Muscle of arm (tissue), 12 donors: Measurements from ENCODE around the gene SYNE1. TPM values are rescaled to one million over a fixed set of nuclear protein-coding genes. Genes with fewer than 3 reads are reported as not detected.
"Not testable (repeated sequence)": the region's sequence is repeated elsewhere in the genome, so short reads cannot be mapped to it uniquely, and the experiment has no call there.

ENCODE experiments used
- DNase-seq: peaks from one replicate; pipeline ENCODE4 v3.0.0-alpha.2; 2013
- polyA plus RNA-seq, 12 donors: library from polyadenylated mRNA; unstranded; fragments of 120-200 nt; gene quantifications; one replicate each; pipeline ENCODE4 v1.2.1, GENCODE V29; 2013; ENCODE audit not compliant: insufficient read length in 12 of 12

Gene SYNE1
- polyA plus RNA-seq, 12 donors: 56.3 to 139 (median 100) TPM; not detected in 1

DNA sequence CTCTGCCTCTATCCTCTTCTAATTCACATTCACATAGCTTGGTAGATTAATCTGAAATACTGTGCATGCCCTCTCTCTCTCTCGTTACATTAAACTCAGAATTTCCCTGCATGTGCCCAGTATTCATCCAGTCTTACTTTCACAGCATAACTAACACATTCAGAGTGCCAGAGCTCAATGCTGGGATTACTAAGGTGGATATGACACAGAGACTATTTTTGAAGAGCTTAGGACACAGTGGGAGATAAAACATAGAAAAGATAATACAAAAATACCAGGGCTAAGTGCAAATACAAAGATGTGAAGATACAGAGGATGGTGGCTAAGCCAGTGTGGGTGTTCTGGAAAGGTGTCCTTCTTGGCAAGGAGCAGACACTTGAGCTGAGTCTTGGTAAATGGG is 6.3 kb downstream of the SYNE1 start:
- no peak for DNase-seq

DNA sequence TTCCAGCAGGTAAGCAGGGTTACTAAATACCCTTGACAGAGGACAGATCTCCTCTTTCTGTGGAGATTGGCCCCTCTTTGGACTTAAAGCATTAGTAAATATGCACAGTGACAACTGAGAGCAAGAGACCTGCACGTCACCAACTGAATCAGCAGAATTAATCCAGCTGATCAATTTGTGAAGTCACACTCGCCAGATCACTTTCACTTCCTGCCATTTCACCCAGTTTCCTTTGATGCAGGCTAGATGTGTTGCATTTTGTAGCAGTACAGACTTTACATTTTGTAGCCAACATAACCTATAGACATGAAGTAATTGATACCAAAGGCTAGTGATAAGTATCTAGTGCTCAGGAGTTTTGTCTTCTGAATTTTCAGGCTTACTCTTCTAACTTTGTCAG is 11.9 kb downstream of the SYNE1 start:
- no peak for DNase-seq

DNA sequence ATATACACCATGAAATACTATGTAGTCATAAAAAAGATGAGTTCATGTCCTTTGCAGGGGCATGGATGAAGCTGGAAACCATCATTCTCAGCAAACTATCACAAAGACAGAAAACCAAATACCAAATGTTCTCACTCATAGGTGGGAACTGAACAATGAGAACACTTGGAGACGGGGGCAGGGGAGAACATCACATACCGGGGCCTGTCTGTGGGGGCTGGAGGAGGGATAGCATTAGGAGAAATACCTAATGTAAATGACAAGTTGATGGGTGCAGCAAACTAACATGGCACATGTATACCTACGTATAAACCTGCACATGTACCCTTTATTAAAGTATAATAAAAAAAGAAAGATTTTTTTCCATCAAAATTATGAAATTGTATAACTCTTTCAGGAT is 22.4 kb downstream of the SYNE1 start:
- DNase-seq: not testable (repeated sequence)

DNA sequence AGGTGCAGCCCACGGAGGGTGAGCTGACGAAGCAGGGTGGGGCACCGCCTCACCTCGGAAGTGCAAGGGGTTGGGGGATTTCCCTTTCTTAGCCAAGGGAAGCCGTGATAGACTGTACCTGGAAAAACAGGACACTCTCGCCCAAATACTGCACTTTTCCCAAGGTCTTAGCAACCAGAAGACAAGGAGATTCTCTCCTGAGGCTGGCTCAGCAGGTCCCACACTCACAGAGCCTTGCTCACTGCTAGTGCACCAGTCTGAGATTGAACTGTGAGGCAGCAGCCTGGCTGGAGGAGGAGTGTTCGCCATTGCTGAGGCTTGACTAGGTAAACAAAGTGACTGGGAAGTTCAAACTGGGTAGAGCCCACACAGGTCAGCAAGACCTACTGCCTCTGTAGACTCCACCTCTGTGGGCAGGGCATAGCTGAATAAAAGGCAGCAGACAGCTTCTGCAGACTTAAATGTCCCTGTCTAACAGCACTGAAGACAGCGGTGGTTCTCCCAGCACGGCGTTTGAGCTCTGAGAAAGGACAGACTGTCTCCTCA is 28.0 kb downstream of the SYNE1 start:
- DNase-seq: no peak

DNA sequence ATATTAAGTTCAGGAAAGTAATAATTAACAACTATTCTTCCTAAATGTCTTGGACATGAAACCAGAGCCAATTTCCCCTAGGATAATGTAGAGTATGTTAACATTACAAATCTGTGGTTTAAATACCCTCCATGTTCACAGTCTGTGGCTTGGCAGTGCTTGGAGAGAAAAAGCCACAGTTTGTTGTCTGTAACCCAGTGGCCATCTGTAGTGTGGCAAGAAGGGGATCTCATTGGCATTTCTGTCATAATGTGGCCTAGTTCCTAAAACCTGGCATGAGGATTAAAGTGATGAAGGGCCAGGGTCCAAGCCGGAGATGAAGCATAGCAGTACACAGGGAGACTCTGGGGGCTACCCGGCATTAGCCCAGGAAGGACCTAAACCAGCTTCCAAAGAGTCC is 31.2 kb downstream of the SYNE1 start:
- no peak for DNase-seq

DNA sequence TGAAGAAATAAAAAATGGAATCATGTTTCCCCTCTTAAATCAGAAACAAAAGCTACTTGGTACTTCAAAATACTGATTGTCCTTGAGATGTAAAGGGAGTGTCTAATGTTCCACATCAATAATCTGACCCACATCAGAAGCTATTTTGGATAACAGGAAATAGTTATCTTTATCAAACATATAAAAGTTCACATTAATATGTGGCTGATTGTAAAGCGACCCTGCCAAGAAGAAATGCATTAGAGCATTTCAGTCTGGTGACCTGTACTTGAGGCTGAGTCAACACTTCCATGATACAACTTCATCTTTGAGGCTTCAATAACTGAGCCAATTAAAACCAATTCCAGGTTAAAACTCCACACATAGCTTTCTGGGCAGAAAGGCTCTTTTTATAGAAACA is 31.8 kb downstream of the SYNE1 start:
- DNase-seq: no peak

DNA sequence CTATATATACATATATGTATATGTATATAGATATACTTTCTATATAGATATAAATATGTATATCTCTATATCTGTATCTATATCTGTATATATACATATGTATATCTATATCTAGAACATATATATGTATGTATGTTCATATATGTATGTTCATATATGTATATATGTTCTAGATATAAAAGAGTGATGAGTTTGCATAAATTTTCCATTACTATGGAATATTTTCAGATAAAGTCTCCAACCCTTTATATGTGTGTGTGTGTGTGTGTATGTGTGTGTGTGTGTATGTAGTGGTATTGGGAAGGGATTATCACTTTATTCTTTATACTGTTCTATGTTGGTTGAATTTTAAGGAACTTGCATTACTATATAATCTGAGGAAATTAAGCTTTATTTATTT is 33.3 kb downstream of the SYNE1 start:
- no peak for DNase-seq

DNA sequence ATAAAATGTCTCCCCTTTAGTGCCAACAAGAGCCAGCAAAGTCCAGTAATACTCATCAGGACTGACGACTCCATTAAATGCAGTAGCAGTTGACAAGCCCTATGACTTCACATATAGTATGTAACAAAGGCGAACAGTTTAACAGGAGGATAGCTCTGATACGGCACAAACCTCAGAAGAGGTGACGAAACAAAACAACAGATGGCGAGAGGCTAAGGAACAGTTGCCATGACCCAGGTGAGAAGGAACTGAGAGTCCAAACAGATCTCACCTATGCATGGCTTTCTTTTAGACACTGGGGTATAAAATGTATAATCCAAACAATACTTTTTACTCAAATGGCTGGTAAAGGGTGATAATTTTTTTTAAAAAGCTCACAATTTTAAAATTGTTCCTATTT is 37.1 kb downstream of the SYNE1 start:
- no peak for DNase-seq

DNA sequence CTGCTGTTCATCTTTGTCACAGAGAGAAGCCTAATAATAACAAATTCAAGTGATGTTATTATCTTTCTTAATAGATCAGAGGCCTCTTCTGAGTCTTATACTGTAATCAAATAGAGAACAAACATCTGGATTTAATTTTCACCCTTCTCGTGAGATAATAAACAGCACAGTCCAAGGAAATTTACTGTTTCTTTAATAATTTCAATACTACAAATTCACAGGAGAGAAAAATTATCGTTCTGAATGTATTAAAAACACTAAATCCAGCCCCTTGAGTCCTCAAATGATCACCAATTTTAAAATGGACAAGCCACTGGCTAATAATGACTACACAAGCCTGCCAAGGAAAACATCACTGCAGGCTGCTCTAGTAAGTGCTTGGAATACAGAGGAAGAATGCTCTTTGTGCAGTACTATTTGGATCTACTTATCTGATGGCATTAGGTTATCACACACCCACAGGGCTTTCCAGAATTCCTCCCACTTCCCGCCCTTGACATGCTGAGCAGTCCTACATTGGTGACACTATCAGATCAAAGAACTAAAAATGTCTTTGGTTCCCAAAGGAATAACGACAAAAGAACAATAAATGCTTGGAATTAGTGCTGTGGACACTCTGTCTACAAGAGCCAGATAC is 38.1 kb downstream of the SYNE1 start:
- no peak for DNase-seq

DNA sequence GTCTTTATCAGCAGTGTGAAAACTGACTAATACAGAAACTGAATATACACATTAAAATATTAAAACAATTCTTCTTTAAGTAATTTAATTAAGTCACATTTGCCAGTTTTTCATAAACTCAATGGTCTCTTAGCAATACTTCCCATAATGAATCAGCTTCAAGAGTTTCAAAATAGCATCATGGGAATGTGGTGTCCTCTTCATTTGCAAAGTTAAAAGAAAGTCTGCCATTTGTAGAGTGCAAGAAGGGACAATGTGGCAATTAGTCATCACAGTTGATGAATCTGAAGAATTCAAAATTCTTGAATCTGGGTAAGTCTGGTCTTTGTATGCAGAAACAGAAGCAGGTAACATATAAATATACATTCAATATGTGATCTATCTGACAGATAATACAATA is 38.7 kb downstream of the SYNE1 start:
- DNase-seq: no peak

DNA sequence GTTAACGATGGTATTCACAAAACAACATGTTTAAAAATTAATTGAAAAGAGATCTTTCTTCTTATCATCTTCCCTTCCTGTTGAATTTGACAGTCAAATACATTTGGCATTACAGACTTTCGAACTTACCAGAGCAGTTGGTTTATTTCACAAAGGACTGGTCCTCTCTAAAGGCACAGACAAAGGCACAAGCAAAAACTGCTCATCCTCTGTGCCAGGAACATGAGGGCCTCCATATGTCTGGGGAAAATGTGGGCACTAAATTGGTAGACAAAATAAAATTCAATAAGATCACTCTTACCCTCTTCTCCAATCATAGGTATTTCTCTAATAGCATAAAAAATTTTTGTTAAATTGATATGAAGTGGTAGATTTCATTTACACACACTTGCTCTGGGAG is 40.4 kb downstream of the SYNE1 start:
- no peak for DNase-seq

DNA sequence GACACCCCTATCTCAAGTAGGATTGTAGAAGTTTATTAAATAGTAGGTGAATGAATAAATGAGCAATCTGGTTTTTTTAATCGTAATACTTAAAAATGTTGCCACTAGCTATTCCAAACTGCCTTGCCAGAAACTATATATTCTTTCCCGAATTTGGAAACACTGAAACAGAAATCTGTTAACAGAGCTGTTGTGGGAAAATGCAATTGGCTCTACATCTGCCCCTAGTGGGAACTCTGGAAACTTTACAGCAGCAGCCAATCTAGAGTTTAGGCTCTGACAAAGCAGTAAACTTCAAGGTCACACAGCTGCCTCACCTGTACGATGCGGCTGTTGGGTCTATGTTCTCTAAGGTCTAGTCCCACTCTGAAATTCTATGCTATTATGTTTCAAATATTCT is 41.7 kb downstream of the SYNE1 start:
- peak; percentile 45 for DNase-seq

DNA sequence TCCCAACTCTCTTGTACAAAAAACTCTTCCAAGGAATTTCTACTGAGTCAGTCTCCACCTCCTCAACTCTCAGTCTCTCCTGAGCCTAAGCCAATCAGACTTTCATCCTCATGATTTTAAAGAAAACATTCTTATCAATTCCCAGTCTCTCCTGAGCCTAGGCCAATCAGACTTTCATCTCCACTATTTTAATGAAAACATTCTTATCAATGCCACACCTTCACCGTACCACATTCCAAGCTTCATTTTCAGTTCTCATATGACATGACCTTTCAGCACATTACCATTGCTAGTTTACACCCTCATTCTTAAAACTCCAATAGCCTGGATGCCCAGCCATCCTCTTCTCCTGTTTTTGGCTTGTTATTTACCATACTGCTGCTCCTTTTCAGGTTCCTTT is 42.5 kb downstream of the SYNE1 start:
- DNase-seq: no peak

DNA sequence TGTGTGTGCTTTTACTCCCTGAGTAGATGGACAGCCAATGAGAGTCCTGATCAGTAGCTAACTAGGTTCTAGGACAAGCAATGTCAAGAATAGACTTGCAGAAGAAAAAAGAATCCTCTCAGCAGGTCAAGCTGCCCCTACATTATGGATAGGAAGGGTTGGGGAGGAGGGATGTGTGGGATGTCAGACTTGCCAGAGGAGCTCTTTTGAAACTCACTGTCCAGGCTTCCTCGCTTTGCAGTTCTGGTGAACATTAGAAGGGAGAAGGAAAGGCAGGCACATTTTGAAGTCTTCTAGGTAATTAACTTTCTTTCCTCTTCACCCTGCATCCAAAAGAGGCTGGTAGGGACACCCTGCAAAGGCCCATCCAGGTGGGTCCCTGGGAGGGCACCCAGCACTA is 48.7 kb downstream of the SYNE1 start:
- DNase-seq: no peak

DNA sequence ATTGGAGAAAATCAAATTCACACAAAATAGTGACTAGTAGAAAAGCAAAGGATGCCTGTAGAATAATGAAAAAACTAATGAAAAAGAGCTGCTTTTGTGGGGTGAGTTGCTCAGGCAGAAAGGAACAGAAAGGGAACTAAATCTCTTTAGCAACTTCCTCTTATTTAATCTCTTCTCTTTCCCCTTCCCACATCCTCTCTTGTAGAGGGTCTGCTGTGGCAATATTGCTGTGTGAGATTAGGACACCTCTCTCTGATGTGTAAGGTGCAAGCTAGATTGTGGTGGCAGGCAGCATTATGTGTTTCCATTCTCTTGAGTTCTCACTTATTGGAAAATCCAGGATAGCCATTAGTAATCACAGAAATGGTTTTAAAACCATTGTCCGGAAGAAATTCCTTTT is 49.7 kb downstream of the SYNE1 start:
- no peak for DNase-seq

DNA sequence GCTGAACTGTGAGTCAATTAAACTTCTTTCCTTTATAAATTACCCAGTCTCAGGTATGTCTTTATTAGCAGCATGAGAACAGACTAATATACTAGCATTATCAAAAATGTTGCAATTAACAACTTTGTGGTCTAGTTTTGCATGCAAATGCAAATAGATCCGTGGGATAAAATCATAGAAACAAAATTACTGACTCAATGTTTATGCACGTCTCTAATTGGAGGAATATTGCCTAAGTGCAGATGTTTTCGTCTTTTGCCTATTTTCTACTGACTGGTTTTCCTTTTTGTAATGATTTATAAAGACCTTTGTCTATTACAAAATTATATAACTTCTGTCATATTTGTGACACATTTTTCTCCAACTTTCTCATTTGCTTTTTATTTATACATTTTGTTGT is 51.9 kb downstream of the SYNE1 start:
- no peak for DNase-seq

DNA sequence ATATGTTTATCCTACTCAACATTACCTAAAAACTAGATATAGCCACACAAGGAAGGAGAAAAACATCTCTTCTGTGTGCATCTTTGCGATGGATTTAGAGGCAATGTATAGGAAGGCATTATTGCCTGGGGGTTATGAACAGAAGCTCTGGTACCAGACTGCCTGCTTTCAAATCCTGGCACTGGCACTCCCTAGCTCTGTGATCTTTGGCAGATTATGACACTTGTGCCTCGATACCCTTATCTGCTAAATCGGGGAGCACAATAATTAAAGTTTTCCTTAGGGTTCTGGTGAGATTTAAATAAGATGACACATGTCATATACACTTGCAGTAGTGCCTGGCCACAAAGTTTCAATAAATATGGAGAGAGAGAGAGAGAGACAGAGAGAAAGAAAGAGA is 53.3 kb downstream of the SYNE1 start:
- DNase-seq: no peak

DNA sequence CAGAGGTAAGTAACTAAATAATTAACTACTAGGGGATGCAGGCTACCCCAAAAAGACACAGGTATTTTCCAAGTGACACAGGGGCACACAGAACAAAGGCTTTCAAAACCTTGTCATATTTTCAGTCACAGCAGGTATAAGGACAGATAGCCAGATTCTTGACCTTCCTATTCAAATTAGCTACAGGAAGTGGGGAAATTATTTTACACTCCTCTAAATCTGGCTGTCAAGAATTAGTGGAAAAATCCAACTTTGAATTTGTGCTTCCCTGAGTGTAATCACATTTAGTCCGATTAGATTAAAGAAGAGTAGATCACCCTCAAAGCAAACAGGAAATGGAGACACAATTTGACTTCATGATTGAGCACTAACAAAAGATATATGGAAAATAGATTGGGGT is 60.6 kb downstream of the SYNE1 start:
- no peak for DNase-seq

DNA sequence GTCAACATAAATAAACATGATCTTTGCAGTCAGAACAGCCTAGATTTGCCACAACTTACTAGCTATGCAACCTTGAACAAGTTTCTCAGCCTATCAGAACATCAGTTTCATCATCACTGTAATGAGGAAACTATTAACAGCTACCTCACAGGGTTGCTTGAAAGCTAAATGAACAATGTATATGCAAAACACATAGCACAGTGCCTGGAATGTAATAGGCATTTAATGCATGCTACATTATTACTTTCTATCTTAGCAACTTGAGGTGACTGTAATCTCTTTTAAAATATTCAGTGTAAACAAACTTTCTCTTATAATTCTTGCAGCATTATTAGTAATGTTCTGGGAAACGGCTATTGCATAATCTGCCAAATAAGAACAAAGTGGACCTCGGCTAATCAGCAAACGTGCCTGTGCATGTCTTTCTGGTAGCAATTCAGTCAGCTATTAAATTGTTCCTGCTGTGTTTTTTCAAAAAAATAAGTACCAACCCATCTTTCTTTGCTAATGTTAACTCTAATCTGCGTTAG is 61.5 kb downstream of the SYNE1 start:
- no peak for DNase-seq

DNA sequence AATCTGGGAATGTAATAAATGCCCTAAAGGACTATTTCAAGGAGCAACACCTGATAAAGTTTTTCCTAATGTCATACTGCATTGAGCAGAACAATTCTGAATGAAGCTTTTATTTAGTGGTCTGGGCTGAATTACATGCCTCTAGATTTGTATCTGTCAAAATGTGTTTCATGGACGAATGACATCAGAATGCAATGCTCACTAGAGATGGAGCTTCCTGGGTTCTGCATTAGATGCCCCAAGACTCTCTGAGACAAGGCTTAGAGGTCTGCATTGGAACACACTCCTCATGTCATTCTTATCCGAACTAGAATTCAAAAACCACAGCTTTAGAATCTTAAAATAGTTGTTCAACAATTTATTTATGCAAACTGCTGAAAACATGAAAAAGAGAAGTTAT is 62.0 kb downstream of the SYNE1 start:
- DNase-seq: no peak

DNA sequence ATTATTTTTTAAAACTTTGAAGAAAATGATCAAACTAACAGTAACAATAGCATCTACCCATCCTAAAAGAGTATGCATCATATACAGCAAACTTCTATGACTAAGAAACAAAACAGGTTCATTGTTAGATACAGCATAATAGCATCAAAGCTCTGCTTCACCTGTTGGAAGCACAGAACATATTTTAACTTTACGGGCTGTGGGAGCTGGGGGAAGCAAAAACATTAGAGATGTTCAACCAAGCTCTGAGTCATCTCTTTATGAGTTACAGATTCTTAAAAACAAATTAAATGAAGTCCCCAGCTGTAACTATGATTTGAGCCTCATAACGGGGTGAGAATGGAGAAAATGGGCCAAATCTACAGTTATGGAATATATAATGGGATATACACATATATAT is 63.4 kb downstream of the SYNE1 start:
- DNase-seq: no peak

DNA sequence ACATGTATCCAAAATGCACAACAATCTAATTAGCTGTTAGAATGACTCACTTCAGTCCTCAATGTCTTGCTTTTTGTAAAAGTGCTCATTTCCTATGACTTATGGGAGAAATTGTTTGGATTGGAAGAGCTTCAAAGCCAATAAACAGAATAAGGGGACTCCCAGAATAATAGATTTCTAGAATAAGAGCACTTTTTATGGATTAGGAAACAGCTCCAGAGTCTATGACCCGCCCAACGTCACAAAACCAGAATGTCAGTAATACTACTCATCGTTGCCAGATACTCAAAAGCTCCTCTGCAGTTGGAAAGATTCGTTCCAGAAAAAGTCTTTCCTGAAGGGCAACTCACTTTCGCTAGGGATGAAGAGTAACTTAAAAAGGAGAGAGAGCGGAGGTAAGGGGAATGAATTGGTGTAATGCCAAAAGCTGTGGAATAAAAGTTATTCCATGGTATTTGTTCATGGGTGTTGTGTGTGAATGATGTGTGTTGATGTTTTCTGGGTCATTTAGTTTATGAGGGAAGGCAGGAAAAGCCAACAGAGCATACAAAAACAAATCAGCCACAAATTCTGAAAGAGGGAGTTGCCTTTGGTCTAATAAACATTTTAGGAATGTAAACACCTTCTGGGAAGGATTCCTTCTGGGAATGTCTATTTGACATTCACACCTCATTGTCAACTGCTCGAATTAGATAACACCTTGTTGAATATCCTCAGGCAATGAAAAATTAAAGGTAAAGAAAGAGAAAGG is 64.6 kb downstream of the SYNE1 start:
- no peak for DNase-seq

DNA sequence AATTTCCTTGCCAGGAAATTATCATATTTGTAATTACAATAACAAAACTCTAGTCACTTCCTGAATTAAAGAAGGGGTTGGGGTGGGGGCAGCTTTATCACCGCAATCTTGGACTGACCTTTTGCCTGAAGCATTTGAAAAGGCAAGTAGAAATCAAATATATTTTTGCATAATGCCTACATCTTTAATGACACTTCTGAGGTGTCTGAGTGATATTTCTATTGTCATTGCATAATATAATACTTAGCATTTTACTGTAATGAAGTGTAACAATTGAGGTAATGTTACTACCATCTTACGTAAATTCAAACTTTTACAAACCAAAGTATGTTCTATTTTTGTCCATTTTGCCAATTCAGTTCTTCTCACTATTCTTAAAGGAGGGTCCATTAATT is 65.2 kb downstream of the SYNE1 start:
- DNase-seq: no peak
